GF-D8 (cell line): ENCODE measurements around the gene NOTCH1.
A peak's percentile ranks its signal among the peaks of the same experiment; 100 is the strongest.

Experiments
- DNase-seq: peaks from one replicate; lab custom pipeline; 2025; lab: John Stamatoyannopoulos, UW

Gene NOTCH1

GRCh38 chr9:136499935-136500910 is 45.6 kb downstream of the NOTCH1 start:
- no peak for DNase-seq

- DNase-seq: no peak
Observed at GRCh38 chr9:136499071-136499934, 46.5 kb downstream of the NOTCH1 start.

- no peak for DNase-seq
Observed at GRCh38 chr9:136497916-136498695, 47.7 kb downstream of the NOTCH1 start.

GRCh38 chr9:136496801-136497620 is 48.8 kb downstream of the NOTCH1 start:
- no peak for DNase-seq

- no peak for DNase-seq
Observed at GRCh38 chr9:136496181-136496580, 49.7 kb downstream of the NOTCH1 start.

DNA sequence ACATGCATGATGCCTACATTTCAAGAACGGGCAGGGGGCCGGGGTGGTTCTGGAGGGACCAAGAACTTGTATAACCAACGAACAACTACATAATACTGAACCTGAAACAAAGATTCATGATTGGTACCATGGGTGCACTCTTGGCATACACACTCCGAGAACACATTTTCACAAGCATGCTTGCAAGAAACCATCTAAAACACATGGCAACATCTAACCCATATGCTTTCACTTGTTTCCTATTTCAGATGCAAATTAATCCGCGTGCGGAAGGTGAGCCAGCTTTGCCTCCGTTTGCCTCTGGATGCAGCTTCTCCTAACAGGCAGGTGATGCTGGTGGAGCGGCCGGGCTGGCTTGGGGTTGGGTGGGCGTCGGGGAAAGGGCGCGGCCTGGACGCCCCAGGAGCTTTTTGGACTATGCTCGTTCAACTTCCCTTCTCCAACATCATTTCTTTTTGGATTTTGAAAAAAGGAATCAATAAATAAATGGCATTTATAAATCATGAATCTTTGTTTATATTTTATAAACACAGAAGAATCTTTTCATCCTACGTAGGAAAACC is 50.5 kb downstream of the NOTCH1 start:
- no peak for DNase-seq

GRCh38 chr9:136494531-136495215 is 51.2 kb downstream of the NOTCH1 start:
- no peak for DNase-seq

- no peak for DNase-seq
Observed at GRCh38 chr9:136494012-136494411, 51.8 kb downstream of the NOTCH1 start.

DNA sequence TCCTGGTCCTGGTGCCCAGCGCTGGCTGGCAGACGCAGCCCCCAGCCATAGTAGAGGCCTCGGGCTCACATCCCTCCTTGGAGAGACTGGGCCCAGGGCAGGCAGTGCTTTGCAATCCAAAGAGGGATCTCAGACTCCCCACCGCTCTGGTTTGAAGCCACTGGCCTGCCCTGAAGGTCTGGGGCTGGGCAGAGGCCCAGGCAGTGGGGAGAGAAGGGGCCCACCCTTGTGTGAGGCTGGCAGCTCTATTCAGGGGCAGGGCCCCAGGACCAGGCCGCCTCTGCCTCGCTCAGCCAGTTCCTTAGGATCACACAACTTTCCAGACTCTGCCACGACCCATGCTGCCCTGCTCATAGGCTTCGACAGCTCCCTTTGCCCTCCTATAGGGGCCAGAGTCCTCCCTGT is 52.3 kb downstream of the NOTCH1 start:
- no peak for DNase-seq

DNA sequence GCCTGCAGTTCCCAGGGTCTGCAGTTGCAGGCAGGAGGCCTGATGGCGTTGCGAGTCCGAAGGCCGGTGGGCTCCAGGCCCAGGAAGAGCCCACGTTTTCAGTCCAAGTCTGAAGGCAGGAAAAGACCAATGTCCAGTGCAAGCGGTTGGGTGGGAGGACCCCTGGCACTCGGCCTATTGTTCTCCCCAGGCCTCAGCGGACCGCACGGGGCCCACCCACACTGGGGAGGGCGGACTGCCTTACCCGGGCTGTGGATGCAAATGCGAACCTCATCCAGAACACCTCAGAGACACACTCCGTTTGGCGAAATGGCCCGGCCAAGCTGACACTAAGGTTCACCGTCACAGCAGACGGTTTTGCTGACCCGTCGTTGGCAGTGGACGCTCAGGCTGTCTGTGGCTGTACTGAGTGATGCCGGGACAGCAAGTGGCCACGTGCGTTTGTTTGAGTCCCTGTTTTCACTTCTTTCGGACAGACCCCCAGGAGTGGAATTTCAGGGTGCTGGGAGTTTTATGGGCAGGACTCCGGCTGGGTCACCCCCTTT is 52.8 kb downstream of the NOTCH1 start:
- DNase-seq: no peak

DNA sequence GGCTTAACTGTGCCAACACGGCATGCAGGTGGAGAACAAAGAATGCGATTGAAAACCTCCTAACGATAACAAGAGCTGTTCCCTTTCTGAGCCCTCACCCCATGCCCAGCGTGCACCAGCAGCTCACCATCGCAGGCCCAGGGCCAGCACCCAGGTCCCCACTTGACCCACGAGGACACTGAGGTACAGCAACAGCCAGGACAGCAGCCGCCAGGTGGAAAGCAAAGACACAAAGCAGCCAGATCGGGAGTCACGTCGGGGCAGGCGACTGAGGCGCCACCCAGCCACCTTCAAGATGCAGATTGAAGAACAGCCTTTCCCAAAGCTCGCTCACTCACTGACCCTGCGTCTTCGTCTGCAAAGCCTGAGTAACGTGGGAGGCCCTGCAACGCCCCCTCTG is 56.1 kb downstream of the NOTCH1 start:
- DNase-seq: no peak

GRCh38 chr9:136488247-136489214 is 57.3 kb downstream of the NOTCH1 start:
- no peak for DNase-seq

GRCh38 chr9:136487672-136488071 is 58.2 kb downstream of the NOTCH1 start:
- no peak for DNase-seq

DNA sequence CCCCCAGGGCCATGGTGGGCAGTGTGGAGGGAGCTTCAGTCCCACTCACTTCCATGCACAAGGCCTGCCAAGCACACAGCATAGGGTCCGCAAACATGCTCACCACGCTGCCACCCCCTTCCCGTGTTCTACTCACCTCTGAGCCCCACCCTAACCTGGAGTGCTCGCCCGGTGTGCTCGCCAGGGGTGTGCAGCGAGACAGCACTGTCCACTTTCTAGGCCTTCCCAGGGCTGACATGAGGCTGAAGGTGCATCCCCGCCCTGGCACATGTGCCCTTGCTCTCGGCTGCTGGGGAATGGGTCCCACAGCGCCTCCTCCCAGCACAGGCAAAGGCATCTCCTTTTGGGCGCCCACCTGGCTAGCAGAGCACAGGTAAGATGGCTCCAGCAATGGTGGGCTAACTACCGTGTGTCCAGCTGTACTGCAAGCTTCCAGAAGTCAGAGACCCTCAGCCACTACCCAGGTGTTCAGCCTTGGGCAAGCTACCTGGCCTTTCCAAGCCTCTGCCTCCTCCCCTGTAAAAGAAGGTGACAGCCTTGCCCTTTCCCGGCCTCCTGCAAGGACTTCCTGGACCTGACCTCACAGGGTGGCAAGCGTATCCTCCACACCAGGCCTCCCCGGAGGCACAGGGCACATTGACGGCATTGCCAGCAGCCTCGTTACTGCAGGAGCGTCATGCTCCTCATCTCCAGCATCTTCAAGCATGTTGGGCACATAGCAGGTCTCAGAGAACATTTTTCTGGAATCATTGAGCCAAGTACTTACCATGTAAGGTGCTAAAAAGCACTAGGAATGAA is 58.8 kb downstream of the NOTCH1 start:
- DNase-seq: no peak

- DNase-seq: no peak
Observed at GRCh38 chr9:136486131-136486530, 59.7 kb downstream of the NOTCH1 start.

- DNase-seq: peak; percentile 12
Observed at GRCh38 chr9:136485049-136486045, 60.5 kb downstream of the NOTCH1 start.
